ENCODE data around the gene IMMP2L. TPM values are rescaled to one million over a fixed set of nuclear protein-coding genes. Genes with fewer than 3 reads are reported as not detected.

The IMMP2L gene
- total RNA-seq, 1 donor from 2014 or later: 29.7 TPM

- Mint-ChIP-seq H3K4me3 (ENCODE audit: low read depth) (no peak overlapping the region), H3K27ac (no peak overlapping the region), H3K27me3 (no peaks in the 10 kb centered on the region)
Measured at GRCh38 chr7:111113263-111114017, 448.9 kb downstream of the IMMP2L start.

DNA sequence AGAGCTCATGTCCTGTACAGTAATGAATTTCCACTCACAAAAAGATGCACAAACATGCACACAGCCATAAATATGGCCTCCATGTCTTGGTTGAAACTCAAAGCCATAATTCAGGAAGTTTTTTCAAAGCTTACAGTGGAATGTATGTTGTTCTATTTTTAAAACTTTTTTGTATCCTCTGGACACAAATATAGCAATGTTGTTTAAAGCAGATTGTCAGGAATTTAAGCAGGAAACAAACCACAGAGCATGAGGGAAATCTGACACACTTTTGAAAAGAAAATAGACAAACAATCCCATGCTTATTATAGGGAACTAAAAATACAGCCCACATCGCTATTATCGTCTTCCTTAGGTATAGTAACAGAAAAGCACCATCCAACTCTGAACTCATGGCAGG lies 449.9 kb downstream of the IMMP2L start:
- H3K27ac Mint-ChIP-seq: no peak overlapping the region
- no peak for DNase-seq (ENCODE audit: low spot score, unreplicated experiment)

More at GRCh38 chr7:111113263-111114017, 448.9 kb downstream of the IMMP2L start:
- Mint-ChIP-seq H3K9me3 (ENCODE audit: low read depth) (no peaks in the 10 kb centered on the region), H3K4me1 (ENCODE audit: low read depth) (no peaks in the 10 kb centered on the region), H3K36me3 (ENCODE audit: insufficient read depth) (no peaks in the 10 kb centered on the region)
- no peak for TF ChIP-seq CTCF (IDR thresholded peaks at IDR 0.05; ENCODE audit: unreplicated experiment)
- no peak for DNase-seq (ENCODE audit: low spot score, unreplicated experiment)

DNA sequence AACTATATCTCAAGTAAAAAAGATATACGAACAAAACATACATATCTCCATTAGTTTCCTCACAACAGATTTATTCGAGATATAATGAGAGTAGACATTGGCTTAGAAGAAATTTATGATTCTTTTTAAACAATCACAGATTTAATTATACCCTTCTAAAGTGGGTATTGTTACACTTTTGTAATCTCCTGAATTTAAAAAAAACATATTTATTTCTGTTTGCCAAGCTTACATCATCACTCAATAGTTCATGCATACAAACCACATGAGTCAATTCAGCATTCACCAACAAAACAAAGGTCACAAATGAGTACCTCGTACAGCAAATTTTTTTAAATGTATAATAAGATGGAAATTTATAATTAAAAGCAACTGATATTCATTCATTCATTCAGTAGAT lies 453.8 kb downstream of the IMMP2L start:
- Mint-ChIP-seq H3K27me3 (no peaks in the 10 kb centered on the region), H3K9me3 (ENCODE audit: low read depth) (no peaks in the 10 kb centered on the region), H3K27ac (no peak overlapping the region), H3K4me1 (ENCODE audit: low read depth) (peaks cover 5% of the 10 kb centered on the region), H3K36me3 (ENCODE audit: insufficient read depth) (no peaks in the 10 kb centered on the region), H3K4me3 (ENCODE audit: low read depth) (no peak overlapping the region)
- no peak for TF ChIP-seq CTCF (IDR thresholded peaks at IDR 0.05; ENCODE audit: unreplicated experiment)
- DNase-seq (ENCODE audit: low spot score, unreplicated experiment): no peak

More for the DNA sequence above, 449.9 kb downstream of the IMMP2L start:
- no peak overlapping the region for H3K4me3 Mint-ChIP-seq (ENCODE audit: low read depth)
- TF ChIP-seq CTCF (IDR thresholded peaks at IDR 0.05; ENCODE audit: unreplicated experiment): no peak
- no peaks in the 10 kb centered on the region for H3K9me3 Mint-ChIP-seq (ENCODE audit: low read depth)
- H3K36me3 Mint-ChIP-seq (ENCODE audit: insufficient read depth): no peaks in the 10 kb centered on the region
- H3K4me1 Mint-ChIP-seq (ENCODE audit: low read depth): no peaks in the 10 kb centered on the region
- H3K27me3 Mint-ChIP-seq: no peaks in the 10 kb centered on the region

GRCh38 chr7:111108000-111108399 lies 454.3 kb downstream of the IMMP2L start:
- H3K4me1 Mint-ChIP-seq (ENCODE audit: low read depth): peaks cover 10% of the 10 kb centered on the region
- no peak overlapping the region for H3K27ac Mint-ChIP-seq
- no peak overlapping the region for H3K4me3 Mint-ChIP-seq (ENCODE audit: low read depth)
- no peaks in the 10 kb centered on the region for H3K9me3 Mint-ChIP-seq (ENCODE audit: low read depth)
- H3K27me3 Mint-ChIP-seq: no peaks in the 10 kb centered on the region
- no peak for TF ChIP-seq CTCF (IDR thresholded peaks at IDR 0.05; ENCODE audit: unreplicated experiment)
- DNase-seq (ENCODE audit: low spot score, unreplicated experiment): no peak
- H3K36me3 Mint-ChIP-seq (ENCODE audit: insufficient read depth): no peaks in the 10 kb centered on the region

GRCh38 chr7:111107579-111107978 lies 454.7 kb downstream of the IMMP2L start:
- Mint-ChIP-seq H3K36me3 (ENCODE audit: insufficient read depth) (no peaks in the 10 kb centered on the region), H3K9me3 (ENCODE audit: low read depth) (no peaks in the 10 kb centered on the region), H3K4me3 (ENCODE audit: low read depth) (no peak overlapping the region), H3K4me1 (ENCODE audit: low read depth) (peaks cover 13% of the 10 kb centered on the region), H3K27me3 (no peaks in the 10 kb centered on the region), H3K27ac (no peak overlapping the region)
- DNase-seq (ENCODE audit: low spot score, unreplicated experiment): no peak
- no peak for TF ChIP-seq CTCF (IDR thresholded peaks at IDR 0.05; ENCODE audit: unreplicated experiment)

Measured in progenitor cell of endocrine pancreas (in vitro differentiated cells).